Esophagus squamous epithelium (tissue), 5 donors: ENCODE data around the gene THYN1. TPM values are rescaled to one million over a fixed set of nuclear protein-coding genes. Genes with fewer than 3 reads are reported as not detected.

Source experiments
- DNase-seq: peaks from one replicate; lab custom pipeline; 2025; lab: John Stamatoyannopoulos, UW
- H3K27ac ChIP-seq, 4 donors: fragments of 200-600 bp; sonication (generic); one replicate each; pipeline ENCODE4 v1.5.1; 2016 to 2019; ENCODE audit warnings: mild to moderate bottlenecking in 1 of 4
- H3K27me3 ChIP-seq, 4 donors: fragments of 200-600 bp; sonication (generic); 1 replicate in 3 of 4; 2 replicates in 1 of 4; pipeline versions ENCODE4 v1.5.1 to v1.6.0; 2017 to 2021; ENCODE audit warnings: antibody characterized with exemption in 1 of 4
- H3K36me3 ChIP-seq, 3 donors: fragments of 200-600 bp; sonication (generic); one replicate each; pipeline ENCODE4 v1.5.1; 2016 to 2019
- H3K4me1 ChIP-seq, 3 donors: fragments of 200-600 bp; sonication (generic); one replicate each; pipeline ENCODE4 v1.5.1; 2017 to 2019
- H3K4me3 ChIP-seq, 4 donors: fragments of 200-600 bp; sonication (generic); 1 replicate in 3 of 4; 2 replicates in 1 of 4; pipeline ENCODE4 v1.5.1; 2016 to 2019; ENCODE audit warnings: mild to moderate bottlenecking in 2 of 4, moderate library complexity in 1 of 4
- H3K9me3 ChIP-seq, 3 donors: fragments of 200-600 bp; sonication (generic); one replicate each; pipeline ENCODE4 v1.5.1; 2016 to 2019
- CTCF ChIP-seq, 6 experiments: fragments of 450-650 bp in 4 of 6; fragments of 200-600 bp in 2 of 6; sonication (generic) in 2 of 6; IDR thresholded peaks; one replicate each; pipeline ENCODE4 v1.5.1; 2016 to 2019; ENCODE audit warnings: antibody characterized with exemption in 6 of 6, mild to moderate bottlenecking in 4 of 6, moderate library complexity in 4 of 6
- POLR2A ChIP-seq, 4 donors: fragments of 450-650 bp; IDR thresholded peaks; one replicate each; pipeline ENCODE4 v1.6.1; 2017; ENCODE audit warnings: antibody characterized with exemption in 4 of 4, mild to moderate bottlenecking in 4 of 4, moderate library complexity in 3 of 4
- WGBS, 2 donors: methylation state at CpG; one replicate each; pipeline ENCODE4 v1.1.5; 2018; 5-methylcytosine and 5-hydroxymethylcytosine counted together
- intact Hi-C: fragments of 100-400 bp; cut with DNase I; formaldehyde crosslinking; loops from one replicate; pipeline ENCODE4 v1.15.0; 2022
- total RNA-seq, 4 donors: library from RNA; depleted of rRNA; stranded (reverse); fragments of >200 nt; gene quantifications; one replicate each; pipeline ENCODE4 v1.1.0, GENCODE V29; 2016
- donor health status: DM: yes; HTN: yes; CAD: no.

The THYN1 gene
- total RNA-seq, 4 donors from 2014 or later, result 15.7 to 34.2 (median 26.2) TPM

- H3K9me3 ChIP-seq, result no peaks in the 10 kb centered on the region
- no peak overlapping the region for H3K27ac ChIP-seq
- 93 to 97% methylated on average over 9 of the region's 9 CpGs for WGBS, 2 donors
- peaks cover 0 to 68% (median 10%) of the 10 kb centered on the region in 3 donors for H3K36me3 ChIP-seq
- intact Hi-C loops, result no loop called here
- no peak for TF ChIP-seq POLR2A (IDR thresholded peaks at IDR 0.05)
- no peak for TF ChIP-seq CTCF (IDR thresholded peaks at IDR 0.05)
- no peaks in the 10 kb centered on the region for H3K4me1 ChIP-seq
- no peaks in the 10 kb centered on the region for H3K27me3 ChIP-seq
- no peak for DNase-seq
- H3K4me3 ChIP-seq, result no peak overlapping the region
Observed at GRCh38 chr11:134199531-134199930, 53.6 kb downstream of the THYN1 start.

Other genes starting within 250 kb of the THYN1 start
- 10 to 100 TPM in 2 of 4 donors, 1 to 10 TPM in 2; 1.6 to 21.4 (median 7.9) TPM for gene JAM3, start 184.3 kb downstream of the THYN1 start, total RNA-seq
- gene NCAPD3, start 29.4 kb downstream of the THYN1 start, total RNA-seq, result 10 to 100 TPM in 3 of 4 donors, 1 to 10 TPM in 1; 8.0 to 22.2 (median 17.5) TPM
- 10 to 100 TPM; 25.2 to 30.7 (median 25.9) TPM for gene VPS26B, start 28.7 kb downstream of the THYN1 start, total RNA-seq
- gene ACAD8, start 216 bp upstream of the THYN1 start, total RNA-seq, result 10 to 100 TPM; 11.3 to 25.1 (median 18.2) TPM
- under 1 TPM in 1 of 4 donors, not detected in 3; under 0.01 TPM for gene GLB1L3, start 23.0 kb upstream of the THYN1 start, total RNA-seq
- gene GLB1L2, start 78.6 kb upstream of the THYN1 start, total RNA-seq, result 1 to 10 TPM; 2.8 to 7.8 (median 3.7) TPM
- gene B3GAT1, start 158.9 kb upstream of the THYN1 start, total RNA-seq, result under 1 TPM in 3 of 4 donors, not detected in 1; 0.09 to 0.94 (median 0.38) TPM